CD4-positive, alpha-beta memory T cell (primary cell): Measurements from ENCODE around the gene PCYT2. TPM values are rescaled to one million over a fixed set of nuclear protein-coding genes. Genes with fewer than 3 reads are reported as not detected.
A peak's percentile ranks its signal among the peaks of the same experiment; 100 is the strongest.

ENCODE experiments used
- CTCF ChIA-PET: fragments of 350-600 bp; sonication (Branson Sonifier 250); formaldehyde crosslinking; loops from one replicate; lab custom pipeline; 2021; ENCODE audit warnings: inconsistent platforms; ENCODE audit not compliant: partially characterized antibody; lab: Charles Lee
- POLR2A ChIA-PET: fragments of 350-600 bp; sonication (Branson Sonifier 250); formaldehyde crosslinking; loops from one replicate; lab custom pipeline; 2021; ENCODE audit not compliant: partially characterized antibody; lab: Charles Lee
- DNase-seq, 5 donors: peaks; one replicate each; pipeline versions ENCODE4 v3.0.0 to v3.0.0-alpha.2; 2020 to 2022; ENCODE audit warnings: mixed read lengths in 1 of 5
- H3K27ac ChIP-seq: one replicate; pipeline ENCODE4 v1.7.0; 2013; ENCODE audit warnings: low read depth, low read length
- H3K27me3 ChIP-seq: 2 replicates; pipeline ENCODE4 v1.7.0; 2013; ENCODE audit warnings: mild to moderate bottlenecking, low read length, moderate library complexity; ENCODE audit not compliant: insufficient read depth
- H3K36me3 ChIP-seq: 2 replicates; pipeline ENCODE4 v1.7.0; 2013; ENCODE audit warnings: mild to moderate bottlenecking, low read length, moderate library complexity; ENCODE audit not compliant: insufficient read depth
- H3K4me1 ChIP-seq: 2 replicates; pipeline ENCODE4 v1.7.0; 2013; ENCODE audit warnings: mild to moderate bottlenecking, low read length, moderate library complexity; ENCODE audit not compliant: insufficient read depth
- H3K4me3 ChIP-seq, 2 donors: one replicate each; pipeline ENCODE4 v1.7.0; 2013; ENCODE audit warnings: low read length in 2 of 2, mild to moderate bottlenecking in 1 of 2
- H3K9me3 ChIP-seq, 2 donors: one replicate each; pipeline ENCODE4 v1.7.0; 2013; ENCODE audit warnings: low read length in 2 of 2, control low read depth in 1 of 2; ENCODE audit not compliant: control insufficient read depth in 1 of 2
- H3K27ac Mint-ChIP-seq, 7 donors: one replicate each; pipeline ENCODE4 v1.8.0; 2020 to 2021; ENCODE audit warnings: mixed read lengths in 7 of 7, mild to moderate bottlenecking in 6 of 7, inconsistent platforms in 3 of 7, moderate library complexity in 3 of 7
- H3K27me3 Mint-ChIP-seq, 2 donors: one replicate each; pipeline ENCODE4 v1.8.0; 2020 to 2021; ENCODE audit warnings: mixed read lengths in 2 of 2
- H3K36me3 Mint-ChIP-seq, 2 donors: one replicate each; pipeline ENCODE4 v1.8.0; 2020 to 2021; ENCODE audit warnings: mixed read lengths in 2 of 2, inconsistent platforms in 1 of 2, mild to moderate bottlenecking in 1 of 2
- H3K4me1 Mint-ChIP-seq, 4 donors: one replicate each; pipeline ENCODE4 v1.8.0; 2020 to 2021; ENCODE audit warnings: mixed read lengths in 4 of 4, mild to moderate bottlenecking in 1 of 4
- H3K4me3 Mint-ChIP-seq, 8 donors: one replicate each; pipeline ENCODE4 v1.8.0; 2020 to 2021; ENCODE audit warnings: mixed read lengths in 8 of 8, mild to moderate bottlenecking in 7 of 8, moderate library complexity in 6 of 8, inconsistent platforms in 3 of 8
- H3K9me3 Mint-ChIP-seq, 8 donors: one replicate each; pipeline ENCODE4 v1.8.0; 2020 to 2021; ENCODE audit warnings: mixed read lengths in 8 of 8, mild to moderate bottlenecking in 5 of 8, inconsistent platforms in 3 of 8, moderate library complexity in 1 of 8
- intact Hi-C: fragments of 100-400 bp; cut with micrococcal nuclease; formaldehyde crosslinking; loops from one replicate; pipeline ENCODE4 v1.15.1; 2023
- polyA plus RNA-seq, 2 donors: library from polyadenylated mRNA; unstranded; fragments of 300-500 nt; fragmentation: Illumina TruSeq; gene quantifications; one replicate each; pipeline ENCODE4 v1.2.3, GENCODE V29; 2021
- total RNA-seq, 2 experiments: library from RNA; stranded (reverse); gene quantifications; one replicate each; pipeline ENCODE4 v1.2.3, GENCODE V29; 2021

Gene PCYT2
- total and polyA plus RNA-seq, 4 experiments from 2014 or later, result 27.8 to 48.3 (median 36.9) TPM

GRCh38 chr17:81885869-81886548 is 25.2 kb downstream of the PCYT2 start:
- no peaks in the 10 kb centered on the region for H3K27me3 Mint-ChIP-seq
- H3K27me3 ChIP-seq, result no peaks in the 10 kb centered on the region
- no peaks in the 10 kb centered on the region for H3K9me3 ChIP-seq
- CTCF ChIA-PET, result no interaction called here
- H3K4me3 ChIP-seq, result no peak overlapping the region
- intact Hi-C loops, result no loop called here
- peaks cover 27 to 54% of the 10 kb centered on the region in 2 donors for H3K36me3 Mint-ChIP-seq
- POLR2A ChIA-PET, result interaction anchor here (1.6 to 3.7 kb wide), 4 partner anchors 13 to 27 kb away, joined by 3 to 20 read pairs (median 10); partner anchors contain the start of gene ARHGDIA
- no peaks in the 10 kb centered on the region for H3K9me3 Mint-ChIP-seq
- H3K4me1 Mint-ChIP-seq, result peaks cover 5 to 32% (median 15%) of the 10 kb centered on the region in 4 donors
- peak in 1 of 5 donors; percentile 10 for DNase-seq
- peak overlapping the region in 3 of 7 donors; percentile 13 to 52 (median 35) for H3K27ac Mint-ChIP-seq
- H3K4me3 Mint-ChIP-seq, result peak overlapping the region in 1 of 8 donors; percentile 26
- H3K36me3 ChIP-seq, result peaks cover 41% of the 10 kb centered on the region
- H3K27ac ChIP-seq, result no peak overlapping the region
- H3K4me1 ChIP-seq, result peaks cover 17% of the 10 kb centered on the region

GRCh38 chr17:81885454-81885853 is 25.7 kb downstream of the PCYT2 start:
- H3K4me3 ChIP-seq, result no peak overlapping the region
- H3K36me3 Mint-ChIP-seq, result peaks cover 27 to 50% of the 10 kb centered on the region in 2 donors
- peaks cover 41% of the 10 kb centered on the region for H3K36me3 ChIP-seq
- H3K9me3 Mint-ChIP-seq, result no peaks in the 10 kb centered on the region
- peak overlapping the region in 5 of 7 donors; percentile 13 to 76 (median 52) for H3K27ac Mint-ChIP-seq
- no peaks in the 10 kb centered on the region for H3K27me3 Mint-ChIP-seq
- H3K27me3 ChIP-seq, result no peaks in the 10 kb centered on the region
- H3K4me1 ChIP-seq, result peaks cover 13% of the 10 kb centered on the region
- ChIA-PET POLR2A (interaction anchor here (1.6 to 3.7 kb wide), 3 partner anchors 13 to 19 kb away, joined by 6 to 20 read pairs (median 15); partner anchors contain the start of gene ARHGDIA), CTCF (no interaction called here)
- intact Hi-C loops, result no loop called here
- peaks cover 4 to 28% (median 13%) of the 10 kb centered on the region in 4 donors for H3K4me1 Mint-ChIP-seq
- no peak overlapping the region for H3K27ac ChIP-seq
- peak in 1 of 5 donors; percentile 5 for DNase-seq
- H3K9me3 ChIP-seq, result no peaks in the 10 kb centered on the region
- H3K4me3 Mint-ChIP-seq, result no peak overlapping the region

DNA sequence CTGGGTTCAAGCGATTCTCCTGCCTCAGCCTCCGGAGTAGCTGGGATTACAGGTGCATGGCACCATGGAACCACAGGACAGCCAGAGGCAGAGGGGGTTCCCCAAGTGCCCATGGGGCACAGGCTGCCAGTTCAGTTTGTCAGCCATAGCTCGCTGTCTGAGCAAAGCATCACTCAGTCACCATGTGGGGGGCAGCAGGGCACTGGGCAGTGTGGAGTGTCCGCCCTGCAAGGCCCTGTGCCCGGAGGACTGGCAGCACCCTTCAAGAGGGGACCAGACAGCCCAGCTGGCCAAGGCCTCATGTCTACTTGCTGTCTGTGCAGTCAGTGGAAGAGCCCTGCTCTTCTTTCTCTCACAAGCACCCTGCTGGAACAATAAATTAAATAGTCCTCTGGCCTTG is 26.2 kb downstream of the PCYT2 start:
- H3K4me3 Mint-ChIP-seq, result no peak overlapping the region
- H3K36me3 Mint-ChIP-seq, result peaks cover 27 to 46% of the 10 kb centered on the region in 2 donors
- DNase-seq, result peak in 1 of 5 donors; percentile 7
- peaks cover 1 to 24% (median 9%) of the 10 kb centered on the region in 4 donors for H3K4me1 Mint-ChIP-seq
- Histone ChIP-seq H3K4me3 (no peak overlapping the region), H3K27me3 (no peaks in the 10 kb centered on the region), H3K36me3 (peaks cover 39% of the 10 kb centered on the region), H3K9me3 (no peaks in the 10 kb centered on the region), H3K27ac (no peak overlapping the region), H3K4me1 (peaks cover 8% of the 10 kb centered on the region)
- intact Hi-C loops, result no loop called here
- H3K27me3 Mint-ChIP-seq, result no peaks in the 10 kb centered on the region
- H3K9me3 Mint-ChIP-seq, result no peaks in the 10 kb centered on the region
- peak overlapping the region in 3 of 7 donors; percentile 13 to 52 (median 35) for H3K27ac Mint-ChIP-seq
- ChIA-PET POLR2A (interaction anchor here (1.6 to 3.7 kb wide), 3 partner anchors 12 to 18 kb away, joined by 6 to 20 read pairs (median 15); partner anchors contain the start of gene ARHGDIA), CTCF (no interaction called here)

DNA sequence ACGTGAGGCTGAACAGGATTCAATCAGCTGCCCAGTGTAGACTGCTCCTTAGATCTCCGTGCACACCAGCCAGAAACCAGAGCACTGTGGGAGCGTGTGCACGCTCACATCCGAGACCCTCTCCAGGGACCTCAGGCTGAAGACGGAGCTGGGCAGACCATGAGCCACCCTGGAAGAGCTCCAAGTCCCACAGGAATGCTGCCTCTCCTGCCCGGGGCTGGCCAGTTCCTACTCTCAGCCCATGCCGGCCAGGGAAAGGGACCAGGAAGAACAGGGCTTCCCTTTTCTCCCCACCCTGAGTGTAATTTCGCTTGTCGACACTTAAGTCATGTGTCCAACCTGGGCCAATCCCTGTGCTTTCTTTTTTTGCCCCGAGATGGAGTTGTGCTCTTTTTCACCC is 26.7 kb downstream of the PCYT2 start:
- H3K36me3 ChIP-seq, result peaks cover 35% of the 10 kb centered on the region
- peak in 1 of 5 donors; percentile 28 for DNase-seq
- Mint-ChIP-seq H3K9me3 (peaks cover 0 to 2% (median 0%) of the 10 kb centered on the region in 8 donors), H3K27ac (peak overlapping the region in 1 of 7 donors; percentile 60), H3K4me1 (peaks cover 1 to 21% (median 9%) of the 10 kb centered on the region in 4 donors), H3K27me3 (no peaks in the 10 kb centered on the region), H3K4me3 (no peak overlapping the region), H3K36me3 (peaks cover 27 to 49% of the 10 kb centered on the region in 2 donors)
- H3K27me3 ChIP-seq, result no peaks in the 10 kb centered on the region
- H3K27ac ChIP-seq, result no peak overlapping the region
- H3K4me3 ChIP-seq, result no peak overlapping the region
- ChIA-PET CTCF (no interaction called here), POLR2A (interaction anchor here (2.8 to 3.7 kb wide), 2 partner anchors 12 to 15 kb away, joined by 15 to 20 read pairs; partner anchors contain the start of gene ARHGDIA)
- peaks cover 3% of the 10 kb centered on the region for H3K4me1 ChIP-seq
- H3K9me3 ChIP-seq, result no peaks in the 10 kb centered on the region
- intact Hi-C loops, result no loop called here

- Histone ChIP-seq H3K4me1 (peaks cover under 1% of the 10 kb centered on the region), H3K36me3 (no peaks in the 10 kb centered on the region), H3K27me3 (no peaks in the 10 kb centered on the region), H3K4me3 (no peak overlapping the region), H3K27ac (no peak overlapping the region), H3K9me3 (no peaks in the 10 kb centered on the region)
- Mint-ChIP-seq H3K27ac (no peak overlapping the region), H3K4me3 (no peak overlapping the region), H3K36me3 (peaks cover 17 to 18% of the 10 kb centered on the region in 2 donors), H3K9me3 (peaks cover 0 to 2% (median 0%) of the 10 kb centered on the region in 8 donors), H3K27me3 (no peaks in the 10 kb centered on the region), H3K4me1 (peaks cover 0 to 7% (median 3%) of the 10 kb centered on the region in 4 donors)
- DNase-seq, result no peak
- ChIA-PET POLR2A (no interaction called here), CTCF (interaction anchor here (1.1 kb wide), 1 partner anchor 10 kb away, joined by 3 read pairs; no protein-coding TSS in a partner anchor)
- intact Hi-C loops, result no loop called here
Measured at GRCh38 chr17:81879121-81879520, 32.1 kb downstream of the PCYT2 start.

DNA sequence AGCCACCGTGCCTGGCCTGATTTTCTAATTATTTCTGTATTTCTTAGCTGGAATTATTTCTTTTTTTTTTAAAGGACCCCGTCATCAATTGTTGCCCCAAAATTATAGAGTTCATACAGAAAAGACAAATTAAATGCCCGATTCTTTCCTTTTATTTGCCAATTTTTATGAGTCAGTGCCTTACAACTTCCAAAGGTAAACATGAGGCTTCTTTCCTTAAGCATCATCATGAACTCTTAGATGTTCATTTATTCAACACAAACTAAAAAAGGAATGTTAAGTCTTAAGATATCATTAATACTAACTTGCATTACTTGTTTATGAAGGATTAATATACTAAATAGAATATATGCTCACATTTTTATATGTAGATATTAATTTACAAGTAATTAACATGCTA is 32.9 kb downstream of the PCYT2 start:
- H3K9me3 Mint-ChIP-seq, result peaks cover 0 to 2% (median 0%) of the 10 kb centered on the region in 8 donors
- H3K4me3 Mint-ChIP-seq, result no peak overlapping the region
- peaks cover 15 to 18% of the 10 kb centered on the region in 2 donors for H3K36me3 Mint-ChIP-seq
- no peak overlapping the region for H3K27ac ChIP-seq
- no peak for DNase-seq
- H3K4me3 ChIP-seq, result no peak overlapping the region
- CTCF ChIA-PET, result no interaction called here
- H3K27me3 ChIP-seq, result no peaks in the 10 kb centered on the region
- intact Hi-C loops, result no loop called here
- peak overlapping the region in 1 of 7 donors; percentile 35 for H3K27ac Mint-ChIP-seq
- POLR2A ChIA-PET, result no interaction called here
- no peaks in the 10 kb centered on the region for H3K27me3 Mint-ChIP-seq
- H3K36me3 ChIP-seq, result no peaks in the 10 kb centered on the region
- H3K4me1 Mint-ChIP-seq, result peaks cover 1 to 12% (median 6%) of the 10 kb centered on the region in 4 donors
- H3K4me1 ChIP-seq, result peaks cover 5% of the 10 kb centered on the region
- H3K9me3 ChIP-seq, result no peaks in the 10 kb centered on the region

- intact Hi-C loops, result no loop called here
- Mint-ChIP-seq H3K9me3 (peaks cover 0 to 2% (median 0%) of the 10 kb centered on the region in 8 donors), H3K4me1 (peaks cover 2 to 19% (median 10%) of the 10 kb centered on the region in 4 donors), H3K36me3 (peaks cover 14 to 16% of the 10 kb centered on the region in 2 donors), H3K27me3 (no peaks in the 10 kb centered on the region), H3K4me3 (no peak overlapping the region), H3K27ac (peak overlapping the region in 2 of 7 donors; percentile 37 to 55)
- Histone ChIP-seq H3K4me3 (no peak overlapping the region), H3K27me3 (no peaks in the 10 kb centered on the region), H3K9me3 (no peaks in the 10 kb centered on the region), H3K4me1 (peaks cover 12% of the 10 kb centered on the region), H3K27ac (no peak overlapping the region), H3K36me3 (no peaks in the 10 kb centered on the region)
- ChIA-PET CTCF (no interaction called here), POLR2A (no interaction called here)
- DNase-seq, result no peak
Measured at GRCh38 chr17:81877569-81877968, 33.6 kb downstream of the PCYT2 start.
